OCI-LY7 (cell line): Measurements from ENCODE around the gene HOXC6.

ENCODE experiments used
- EZH2phosphoT487 ChIP-seq: fragments of 200-600 bp; sonication (generic); IDR thresholded peaks from 2 replicates; pipeline ENCODE4 v1.6.1; 2018; ENCODE audit warnings: low read depth, borderline replicate concordance, mild to moderate bottlenecking, mixed run types, antibody characterized with exemption, low read length, moderate library complexity, mixed read lengths
- TF ChIP-seq, protein P1 (sequence below): fragments of 200-600 bp; sonication (generic); conservative IDR thresholded peaks from 2 replicates; pipeline ENCODE4 v1.5.1; 2014; ENCODE audit warnings: mild to moderate bottlenecking, antibody characterized with exemption, low read length, moderate library complexity, mixed read lengths

DNA sequence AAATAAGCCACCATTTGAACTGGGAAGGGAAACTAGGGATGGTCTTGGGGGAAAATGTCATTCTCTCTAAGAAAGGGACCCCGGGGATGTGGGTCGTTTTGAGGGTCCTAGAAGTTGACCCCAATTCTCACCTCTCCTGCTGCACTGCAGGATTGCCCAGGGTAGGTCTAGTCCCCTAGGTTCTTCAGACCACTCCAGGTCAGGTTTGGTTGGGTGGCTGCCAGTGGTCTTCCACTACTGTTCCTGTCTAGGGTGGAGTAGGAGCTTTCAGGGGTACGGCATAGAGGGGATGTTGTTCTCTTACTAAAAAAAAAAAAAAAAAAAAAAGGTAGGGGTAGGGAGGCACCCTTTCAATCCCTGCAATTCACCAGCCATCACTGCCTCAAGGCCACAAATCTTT, 12.2 kb upstream of the HOXC6 start:
- TF ChIP-seq, protein P1, sequence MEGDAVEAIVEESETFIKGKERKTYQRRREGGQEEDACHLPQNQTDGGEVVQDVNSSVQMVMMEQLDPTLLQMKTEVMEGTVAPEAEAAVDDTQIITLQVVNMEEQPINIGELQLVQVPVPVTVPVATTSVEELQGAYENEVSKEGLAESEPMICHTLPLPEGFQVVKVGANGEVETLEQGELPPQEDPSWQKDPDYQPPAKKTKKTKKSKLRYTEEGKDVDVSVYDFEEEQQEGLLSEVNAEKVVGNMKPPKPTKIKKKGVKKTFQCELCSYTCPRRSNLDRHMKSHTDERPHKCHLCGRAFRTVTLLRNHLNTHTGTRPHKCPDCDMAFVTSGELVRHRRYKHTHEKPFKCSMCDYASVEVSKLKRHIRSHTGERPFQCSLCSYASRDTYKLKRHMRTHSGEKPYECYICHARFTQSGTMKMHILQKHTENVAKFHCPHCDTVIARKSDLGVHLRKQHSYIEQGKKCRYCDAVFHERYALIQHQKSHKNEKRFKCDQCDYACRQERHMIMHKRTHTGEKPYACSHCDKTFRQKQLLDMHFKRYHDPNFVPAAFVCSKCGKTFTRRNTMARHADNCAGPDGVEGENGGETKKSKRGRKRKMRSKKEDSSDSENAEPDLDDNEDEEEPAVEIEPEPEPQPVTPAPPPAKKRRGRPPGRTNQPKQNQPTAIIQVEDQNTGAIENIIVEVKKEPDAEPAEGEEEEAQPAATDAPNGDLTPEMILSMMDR, result no peak
- TF ChIP-seq EZH2phosphoT487, result no peak
